Uterus (tissue), 4 donors: ENCODE data around the gene ATP6V0D1. TPM values are rescaled to one million over a fixed set of nuclear protein-coding genes. Genes with fewer than 3 reads are reported as not detected.

ENCODE experiments used
- DNase-seq, 2 donors: peaks; one replicate each; pipeline ENCODE4 v3.0.0-alpha.2; 2019 to 2020
- H3K27ac ChIP-seq, 2 donors: fragments of 200-600 bp; sonication (generic); 1 replicate in 1 of 2; 2 replicates in 1 of 2; pipeline ENCODE4 v1.5.1; 2016 to 2018
- H3K27me3 ChIP-seq, 2 donors: fragments of 200-600 bp; sonication (generic); one replicate each; pipeline ENCODE4 v1.5.1; 2018 to 2019; ENCODE audit warnings: control low read depth in 1 of 2
- H3K36me3 ChIP-seq, 2 donors: fragments of 200-600 bp; sonication (generic); one replicate each; pipeline ENCODE4 v1.5.1; 2019; ENCODE audit warnings: control low read depth in 1 of 2
- H3K4me1 ChIP-seq, 2 donors: fragments of 200-600 bp; sonication (generic); one replicate each; pipeline ENCODE4 v1.5.1; 2018 to 2019; ENCODE audit warnings: control low read depth in 1 of 2
- H3K4me3 ChIP-seq, 2 donors: fragments of 200-600 bp; sonication (generic); 1 replicate in 1 of 2; 2 replicates in 1 of 2; pipeline ENCODE4 v1.5.1; 2018 to 2019; ENCODE audit warnings: mild to moderate bottlenecking in 1 of 2
- H3K9me3 ChIP-seq, 2 donors: fragments of 200-600 bp; sonication (generic); one replicate each; pipeline ENCODE4 v1.5.1; 2019; ENCODE audit warnings: control low read depth in 1 of 2
- CTCF ChIP-seq, 4 experiments: fragments of 200-600 bp in 2 of 4; fragments of 450-650 bp in 2 of 4; sonication (generic) in 2 of 4; IDR thresholded peaks; one replicate each; pipeline ENCODE4 v1.5.1; 2016 to 2019; ENCODE audit warnings: antibody characterized with exemption in 4 of 4, mild to moderate bottlenecking in 2 of 4, moderate library complexity in 1 of 4
- POLR2A ChIP-seq, 2 donors: fragments of 450-650 bp; IDR thresholded peaks; one replicate each; pipeline ENCODE4 v1.6.1; 2016; ENCODE audit warnings: antibody characterized with exemption in 2 of 2, mild to moderate bottlenecking in 1 of 2, moderate library complexity in 1 of 2
- intact Hi-C: fragments of 100-400 bp; cut with DNase I; formaldehyde crosslinking; loops from one replicate; pipeline ENCODE4 v1.15.1; 2023; ENCODE audit warnings: low total_unique reads
- total RNA-seq, 4 donors: library from RNA; depleted of rRNA in 3 of 4; stranded (reverse); fragments of >200 nt in 3 of 4; gene quantifications; one replicate each; pipeline versions ENCODE4 v1.1.0 to v1.2.4, GENCODE V29; 2014 to 2023
- donor health status: DM: yes; HTN: yes; CAD: no.

ATP6V0D1 gene
- total RNA-seq, 4 donors from 2014 or later = 67.4 to 243 (median 100) TPM

GRCh38 chr16:67412294-67412693 is 68.7 kb downstream of the ATP6V0D1 start:
- TF ChIP-seq POLR2A (IDR thresholded peaks at IDR 0.05) (no peak), CTCF (IDR thresholded peaks at IDR 0.05) (no peak)
- no peaks in the 10 kb centered on the region for H3K9me3 ChIP-seq
- no peak overlapping the region for H3K4me3 ChIP-seq
- intact Hi-C loops = no loop called here
- DNase-seq = no peak
- no peak overlapping the region for H3K27ac ChIP-seq
- no peaks in the 10 kb centered on the region for H3K27me3 ChIP-seq
- no peaks in the 10 kb centered on the region for H3K36me3 ChIP-seq
- no peaks in the 10 kb centered on the region for H3K4me1 ChIP-seq

GRCh38 chr16:67411339-67411738 is 69.6 kb downstream of the ATP6V0D1 start:
- TF ChIP-seq CTCF (IDR thresholded peaks at IDR 0.05) = no peak
- no peak for TF ChIP-seq POLR2A (IDR thresholded peaks at IDR 0.05)
- Histone ChIP-seq H3K27ac (no peak overlapping the region), H3K36me3 (no peaks in the 10 kb centered on the region), H3K9me3 (no peaks in the 10 kb centered on the region), H3K27me3 (no peaks in the 10 kb centered on the region), H3K4me3 (no peak overlapping the region), H3K4me1 (no peaks in the 10 kb centered on the region)
- no peak for DNase-seq
- intact Hi-C loops = no loop called here

GRCh38 chr16:67409631-67410030 is 71.3 kb downstream of the ATP6V0D1 start:
- no peak for TF ChIP-seq CTCF (IDR thresholded peaks at IDR 0.05)
- TF ChIP-seq POLR2A (IDR thresholded peaks at IDR 0.05) = no peak
- H3K4me3 ChIP-seq = no peak overlapping the region
- intact Hi-C loops = no loop called here
- DNase-seq = no peak
- H3K27ac ChIP-seq = no peak overlapping the region
- H3K9me3 ChIP-seq = no peaks in the 10 kb centered on the region
- H3K36me3 ChIP-seq = no peaks in the 10 kb centered on the region
- H3K27me3 ChIP-seq = no peaks in the 10 kb centered on the region
- no peaks in the 10 kb centered on the region for H3K4me1 ChIP-seq

GRCh38 chr16:67407788-67408452 is 73.0 kb downstream of the ATP6V0D1 start:
- Histone ChIP-seq H3K27ac (peak overlapping the region; percentile 83 to 85), H3K4me3 (no peak overlapping the region), H3K36me3 (no peaks in the 10 kb centered on the region), H3K4me1 (no peaks in the 10 kb centered on the region), H3K27me3 (no peaks in the 10 kb centered on the region), H3K9me3 (no peaks in the 10 kb centered on the region)
- no peak for DNase-seq
- intact Hi-C loops = no loop called here
- no peak for TF ChIP-seq POLR2A (IDR thresholded peaks at IDR 0.05)
- TF ChIP-seq CTCF (IDR thresholded peaks at IDR 0.05) = no peak

GRCh38 chr16:67407176-67407787 is 73.7 kb downstream of the ATP6V0D1 start:
- no peak for DNase-seq
- Histone ChIP-seq H3K4me1 (no peaks in the 10 kb centered on the region), H3K4me3 (no peak overlapping the region), H3K9me3 (no peaks in the 10 kb centered on the region), H3K27ac (peak overlapping the region; percentile 83 to 85), H3K27me3 (no peaks in the 10 kb centered on the region), H3K36me3 (no peaks in the 10 kb centered on the region)
- no peak for TF ChIP-seq POLR2A (IDR thresholded peaks at IDR 0.05)
- TF ChIP-seq CTCF (IDR thresholded peaks at IDR 0.05) = no peak
- intact Hi-C loops = no loop called here
